Mesendoderm (in vitro differentiated cells): ENCODE measurements around the gene CETN2.

ENCODE experiments used
- DNase-seq: peaks from one replicate; pipeline ENCODE4 v3.0.0; 2013
- H2AK5ac ChIP-seq: 2 replicates; pipeline ENCODE4 v1.6.1; 2013; ENCODE audit warnings: low read length, inconsistent platforms
- H2BK120ac ChIP-seq: 2 replicates; pipeline ENCODE4 v1.6.1; 2013; ENCODE audit warnings: low read depth, mild to moderate bottlenecking, low read length, moderate library complexity, mixed read lengths
- H2BK15ac ChIP-seq: replicated peaks from 2 replicates; pipeline ENCODE4 v1.6.1; 2013; ENCODE audit warnings: low read depth, mild to moderate bottlenecking, moderate library complexity
- H2BK5ac ChIP-seq: 2 replicates; pipeline ENCODE4 v1.6.1; 2013; ENCODE audit warnings: low read length, inconsistent platforms
- H3K18ac ChIP-seq: 2 replicates; pipeline ENCODE4 v1.6.1; 2013; ENCODE audit warnings: mild to moderate bottlenecking, low read length, mixed read lengths
- H3K23ac ChIP-seq: one replicate; pipeline ENCODE4 v1.6.1; 2013; ENCODE audit warnings: low read length
- H3K27ac ChIP-seq: 2 replicates; pipeline ENCODE4 v1.5.1; 2013; ENCODE audit warnings: low read depth, mild to moderate bottlenecking, inconsistent platforms, low read length, moderate library complexity
- H3K27me3 ChIP-seq: 2 replicates; pipeline ENCODE4 v1.6.1; 2013; ENCODE audit warnings: low read length, control low read depth, mild to moderate bottlenecking, inconsistent platforms; ENCODE audit not compliant: insufficient read depth, poor library complexity
- H3K36me3 ChIP-seq: 2 replicates; pipeline ENCODE4 v1.6.1; 2013; ENCODE audit warnings: low read length, inconsistent platforms; ENCODE audit not compliant: control insufficient read depth, insufficient read depth
- H3K4ac ChIP-seq: one replicate; pipeline ENCODE4 v1.6.1; 2013; ENCODE audit warnings: low read depth, mild to moderate bottlenecking, low read length, moderate library complexity
- H3K4me1 ChIP-seq: 2 replicates; pipeline ENCODE4 v1.6.1; 2013; ENCODE audit warnings: low read depth, low read length, inconsistent platforms; ENCODE audit not compliant: control insufficient read depth
- H3K4me2 ChIP-seq: 2 replicates; pipeline ENCODE4 v1.6.1; 2013; ENCODE audit warnings: low read length
- H3K4me3 ChIP-seq: 2 replicates; pipeline ENCODE4 v1.5.1; 2013; ENCODE audit warnings: mild to moderate bottlenecking, low read length
- H3K56ac ChIP-seq: one replicate; pipeline ENCODE4 v1.6.1; 2013; ENCODE audit warnings: low read length
- H3K79me1 ChIP-seq: 2 replicates; pipeline ENCODE4 v1.6.1; 2013; ENCODE audit warnings: low read length, inconsistent platforms
- H3K79me2 ChIP-seq: 2 replicates; pipeline ENCODE4 v1.6.1; 2013; ENCODE audit warnings: mild to moderate bottlenecking, low read length; ENCODE audit not compliant: control insufficient read depth, insufficient read depth
- H3K9ac ChIP-seq: 2 replicates; pipeline ENCODE4 v1.6.1; 2013; ENCODE audit warnings: low read length, inconsistent platforms
- H4K5ac ChIP-seq: one replicate; pipeline ENCODE4 v1.6.1; 2013; ENCODE audit warnings: low read length
- H4K8ac ChIP-seq: one replicate; pipeline ENCODE4 v1.6.1; 2013; ENCODE audit warnings: low read depth, mild to moderate bottlenecking, control low read depth, low read length, moderate library complexity
- WGBS: extraction: QIAGEN DNeasy Blood & Tissue Kit; methylation state at CpG from one replicate; pipeline ENCODE4 v1.1.7; 2013; ENCODE audit warnings: low lambda C conversion rate, missing lambda C conversion rate; ENCODE audit not compliant: insufficient coverage; ENCODE audit errors: extremely low coverage; 5-methylcytosine and 5-hydroxymethylcytosine counted together

CETN2 gene

DNA sequence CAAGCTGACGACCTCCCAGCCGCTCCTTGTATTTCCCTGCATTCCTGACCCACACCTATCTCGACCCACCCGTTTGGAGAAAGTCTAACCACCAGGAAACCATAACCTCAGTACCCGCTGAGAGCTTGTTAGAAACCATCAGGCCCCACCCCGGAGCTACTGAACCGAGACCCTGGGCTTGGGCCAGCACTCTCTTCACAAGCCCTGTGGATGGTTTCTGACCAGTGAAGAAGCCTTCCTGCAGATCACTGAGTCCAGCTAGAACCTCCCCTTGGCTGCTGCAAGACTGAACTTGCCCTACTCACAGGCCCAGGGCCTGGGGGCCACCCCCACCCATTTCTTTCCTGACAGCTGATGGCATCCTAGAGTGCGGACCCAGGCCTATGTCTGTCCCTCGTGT, 40.7 kb upstream of the CETN2 start:
- no CpG with 5 or more reads among the region's 9 CpGs for WGBS
- Histone ChIP-seq H3K23ac (no peak overlapping the region), H3K79me1 (no peaks in the 10 kb centered on the region), H3K4me1 (no peaks in the 10 kb centered on the region), H3K56ac (no peak overlapping the region), H2AK5ac (no peak overlapping the region), H4K8ac (no peak overlapping the region), H3K27ac (no peak overlapping the region), H3K4me3 (no peak overlapping the region), H2BK5ac (no peak overlapping the region), H3K27me3 (no peaks in the 10 kb centered on the region), H3K18ac (no peak overlapping the region), H4K5ac (no peak overlapping the region), H3K79me2 (no peaks in the 10 kb centered on the region), H3K9ac (no peak overlapping the region), H3K4ac (no peak overlapping the region), H2BK15ac (no peak overlapping the region), H3K36me3 (peaks cover 4% of the 10 kb centered on the region), H2BK120ac (no peak overlapping the region), H3K4me2 (no peak overlapping the region)
- no peak for DNase-seq

- Histone ChIP-seq H3K4me3 (no peak overlapping the region), H3K4me2 (no peak overlapping the region), H3K27ac (no peak overlapping the region), H3K4me1 (no peaks in the 10 kb centered on the region), H3K79me1 (no peaks in the 10 kb centered on the region), H3K27me3 (no peaks in the 10 kb centered on the region), H2BK15ac (no peak overlapping the region), H4K5ac (no peak overlapping the region), H4K8ac (no peak overlapping the region), H2BK5ac (no peak overlapping the region), H3K56ac (no peak overlapping the region), H3K9ac (no peak overlapping the region), H3K23ac (no peak overlapping the region), H3K79me2 (no peaks in the 10 kb centered on the region), H3K18ac (no peak overlapping the region), H3K4ac (no peak overlapping the region), H3K36me3 (peaks cover 4% of the 10 kb centered on the region), H2BK120ac (no peak overlapping the region), H2AK5ac (no peak overlapping the region)
- no CpG with 5 or more reads among the region's 7 CpGs for WGBS
- peak; percentile 33 for DNase-seq
Measured at GRCh38 chrX:152869972-152870371, 39.4 kb upstream of the CETN2 start.

DNA sequence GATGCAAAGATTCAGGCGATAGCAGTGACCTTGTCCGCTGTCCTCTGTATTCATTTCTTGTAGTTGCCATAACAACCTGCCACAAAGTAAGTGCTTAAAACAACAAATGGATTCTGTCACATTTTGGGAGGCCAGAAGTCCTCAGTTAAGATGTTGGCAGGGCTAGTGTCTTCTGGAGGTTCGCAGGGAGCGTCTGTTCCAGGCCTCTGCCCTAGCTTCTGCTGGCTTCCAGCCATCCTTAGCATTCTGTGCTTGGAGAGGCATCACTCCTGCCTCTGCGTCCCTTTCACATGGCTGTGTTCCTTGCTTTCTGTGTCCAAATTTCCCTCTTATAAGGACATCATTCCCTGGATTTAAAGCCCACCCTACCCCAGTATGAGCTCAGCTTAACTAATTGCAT, 35.8 kb upstream of the CETN2 start:
- Histone ChIP-seq H3K36me3 (peaks cover 4% of the 10 kb centered on the region), H3K4me3 (no peak overlapping the region), H4K8ac (no peak overlapping the region), H3K18ac (no peak overlapping the region), H3K56ac (no peak overlapping the region), H3K79me2 (no peaks in the 10 kb centered on the region), H3K27me3 (no peaks in the 10 kb centered on the region), H2BK5ac (no peak overlapping the region), H3K4ac (no peak overlapping the region), H4K5ac (no peak overlapping the region), H2BK15ac (no peak overlapping the region), H3K23ac (no peak overlapping the region), H2AK5ac (no peak overlapping the region), H2BK120ac (no peak overlapping the region), H3K9ac (no peak overlapping the region), H3K27ac (no peak overlapping the region), H3K79me1 (no peaks in the 10 kb centered on the region), H3K4me1 (no peaks in the 10 kb centered on the region), H3K4me2 (no peak overlapping the region)
- WGBS, result no CpG with 5 or more reads among the region's 5 CpGs
- no peak for DNase-seq

- no peaks in the 10 kb centered on the region for H3K4me1 ChIP-seq
- no peak overlapping the region for H2BK15ac ChIP-seq
- H3K56ac ChIP-seq, result no peak overlapping the region
- H3K4me2 ChIP-seq, result no peak overlapping the region
- H4K5ac ChIP-seq, result no peak overlapping the region
- H2BK120ac ChIP-seq, result no peak overlapping the region
- no peak overlapping the region for H3K9ac ChIP-seq
- H3K27me3 ChIP-seq, result no peaks in the 10 kb centered on the region
- no peak overlapping the region for H3K4ac ChIP-seq
- no peak overlapping the region for H2BK5ac ChIP-seq
- WGBS, result no CpG with 5 or more reads among the region's 17 CpGs
- H3K27ac ChIP-seq, result no peak overlapping the region
- H3K79me1 ChIP-seq, result no peaks in the 10 kb centered on the region
- no peak overlapping the region for H3K23ac ChIP-seq
- no peak overlapping the region for H4K8ac ChIP-seq
- no peak overlapping the region for H3K18ac ChIP-seq
- H3K4me3 ChIP-seq, result no peak overlapping the region
- no peak overlapping the region for H2AK5ac ChIP-seq
- no peaks in the 10 kb centered on the region for H3K79me2 ChIP-seq
- H3K36me3 ChIP-seq, result peaks cover 4% of the 10 kb centered on the region
- no peak for DNase-seq
Measured at GRCh38 chrX:152865232-152865920, 34.8 kb upstream of the CETN2 start.

GRCh38 chrX:152861826-152862225, 31.3 kb upstream of the CETN2 start:
- Histone ChIP-seq H2BK5ac (no peak overlapping the region), H3K27me3 (no peaks in the 10 kb centered on the region), H3K4me1 (no peaks in the 10 kb centered on the region), H3K18ac (no peak overlapping the region), H2AK5ac (no peak overlapping the region), H4K8ac (no peak overlapping the region), H2BK15ac (no peak overlapping the region), H3K4me2 (no peak overlapping the region), H3K9ac (no peak overlapping the region), H3K4ac (no peak overlapping the region), H3K79me1 (no peaks in the 10 kb centered on the region), H3K56ac (no peak overlapping the region), H3K79me2 (no peaks in the 10 kb centered on the region), H4K5ac (no peak overlapping the region), H3K27ac (no peak overlapping the region), H3K4me3 (no peak overlapping the region), H2BK120ac (no peak overlapping the region), H3K36me3 (no peaks in the 10 kb centered on the region), H3K23ac (no peak overlapping the region)
- no CpG with 5 or more reads among the region's 6 CpGs for WGBS
- DNase-seq, result no peak

DNA sequence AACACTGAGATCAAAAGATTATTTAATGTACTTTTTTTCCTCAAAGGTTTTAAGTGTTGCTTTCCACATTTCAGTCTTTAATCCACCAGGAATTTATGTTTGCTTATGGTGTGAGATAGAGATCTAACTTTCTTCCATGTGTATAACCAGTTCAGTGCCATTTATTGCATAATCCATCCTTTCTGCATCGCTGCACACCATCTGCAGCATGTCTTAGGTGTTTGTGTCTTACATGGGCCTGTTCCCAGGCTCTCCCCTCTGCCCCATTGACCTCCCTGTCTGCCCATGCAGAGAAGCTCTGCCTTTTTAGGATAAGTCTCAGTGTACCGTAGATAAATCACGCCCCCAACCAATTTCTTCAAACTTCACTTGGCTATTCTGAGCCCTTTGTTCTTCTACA, 30.6 kb upstream of the CETN2 start:
- Histone ChIP-seq H3K27me3 (no peaks in the 10 kb centered on the region), H2BK5ac (no peak overlapping the region), H3K36me3 (no peaks in the 10 kb centered on the region), H3K23ac (no peak overlapping the region), H3K79me1 (no peaks in the 10 kb centered on the region), H3K4me1 (no peaks in the 10 kb centered on the region), H4K8ac (no peak overlapping the region), H3K4me2 (no peak overlapping the region), H3K4ac (no peak overlapping the region), H2BK120ac (no peak overlapping the region), H3K27ac (no peak overlapping the region), H3K18ac (no peak overlapping the region), H2BK15ac (no peak overlapping the region), H3K79me2 (no peaks in the 10 kb centered on the region), H3K56ac (no peak overlapping the region), H3K4me3 (no peak overlapping the region), H3K9ac (no peak overlapping the region), H4K5ac (no peak overlapping the region), H2AK5ac (no peak overlapping the region)
- DNase-seq, result no peak
- WGBS, result no CpG with 5 or more reads among the region's 3 CpGs
